D721Med (cell line): ENCODE measurements around the gene ZDHHC7.

Experiments used
- DNase-seq: peaks from one replicate; pipeline ENCODE4 v3.0.0; 2011; ENCODE audit warnings: low spot score; ENCODE audit not compliant: insufficient read length
- FAIRE-seq: peaks from 2 replicates; lab custom pipeline; 2011; peaks lifted over from hg19 to GRCh38; lab: Jason Lieb, UNC
- CTCF ChIP-seq: IDR thresholded peaks from 2 replicates; pipeline ENCODE4 v1.5.1; 2012; ENCODE audit warnings: mild to moderate bottlenecking, control low read depth; ENCODE audit not compliant: insufficient read depth; ENCODE audit errors: missing control alignments

The ZDHHC7 gene

GRCh38 chr16:85017633-85018032 is 6.3 kb upstream of the ZDHHC7 start:
- no peak for FAIRE-seq
- DNase-seq, result no peak
- TF ChIP-seq CTCF, result no peak

GRCh38 chr16:85017151-85017550 is 5.8 kb upstream of the ZDHHC7 start:
- DNase-seq (no peak), FAIRE-seq (no peak)
- no peak for TF ChIP-seq CTCF

- no peak for FAIRE-seq
- TF ChIP-seq CTCF, result no peak
- no peak for DNase-seq
These were observed 4.3 kb upstream of the ZDHHC7 start for GRCh38 chr16:85015481-85016187.

GRCh38 chr16:85014311-85014710 is 3.0 kb upstream of the ZDHHC7 start:
- DNase-seq (no peak), FAIRE-seq (no peak)
- TF ChIP-seq CTCF, result no peak

GRCh38 chr16:85011846-85012284 is 530 bp upstream of the ZDHHC7 start:
- no peak for TF ChIP-seq CTCF
- DNase-seq (no peak), FAIRE-seq (no peak)

- FAIRE-seq (no peak), DNase-seq (no peak)
- no peak for TF ChIP-seq CTCF
These were observed 847 bp downstream of the ZDHHC7 start for GRCh38 chr16:85010446-85010930.

GRCh38 chr16:85008271-85008670 is 3.1 kb downstream of the ZDHHC7 start:
- DNase-seq (no peak), FAIRE-seq (no peak)
- no peak for TF ChIP-seq CTCF
